HepG2 (cell line): ENCODE measurements around the gene SF3B5. TPM values are rescaled to one million over a fixed set of nuclear protein-coding genes. Genes with fewer than 3 reads are reported as not detected.

ENCODE experiments used
- AGO2 ChIP-seq: fragments of 200-400 bp; formaldehyde crosslinking; optimal IDR thresholded peaks from 2 replicates; pipeline ENCODE3; 2017; ENCODE audit warnings: mild to moderate bottlenecking, low read depth, low read length, moderate library complexity
- ARID2 ChIP-seq: sonication (generic); formaldehyde crosslinking; IDR thresholded peaks from 2 replicates; pipeline ENCODE4 v1.8.1; 2022; ENCODE audit warnings: mild to moderate bottlenecking, missing genetic modification reagents, borderline replicate concordance
- ELF4 ChIP-seq: sonication (generic); formaldehyde crosslinking; IDR thresholded peaks from 2 replicates; pipeline ENCODE4 v1.5.0; 2020; ENCODE audit warnings: missing genetic modification reagents, mild to moderate bottlenecking, moderate library complexity, borderline replicate concordance
- ETV5 ChIP-seq: IDR thresholded peaks from 2 replicates; pipeline ENCODE4 v1.6.1; 2018; ENCODE audit warnings: missing biosample characterization, missing genetic modification reagents, inconsistent platforms, borderline replicate concordance
- HOMEZ ChIP-seq: IDR thresholded peaks from 2 replicates; pipeline ENCODE4 v1.6.1; 2016; ENCODE audit warnings: low read depth
- HOXA3 ChIP-seq: sonication (generic); formaldehyde crosslinking; IDR thresholded peaks from 2 replicates; pipeline ENCODE4 v1.5.0; 2020; ENCODE audit warnings: missing genetic modification reagents
- KMT2A ChIP-seq: sonication (generic); formaldehyde crosslinking; IDR thresholded peaks from 2 replicates; pipeline ENCODE4 v1.4.0; 2020; ENCODE audit warnings: missing genetic modification reagents
- MAZ ChIP-seq, 2 experiments: sonication (generic) in 1 of 2; formaldehyde crosslinking in 1 of 2; IDR thresholded peaks; 2 replicates each; pipeline versions ENCODE4 v1.5.0 to v1.6.1; 2012 to 2020; ENCODE audit warnings: low read depth in 2 of 2, mild to moderate bottlenecking in 2 of 2, borderline replicate concordance in 1 of 2, improper control_type of control experiment in 1 of 2, low read length in 1 of 2, missing genetic modification reagents in 1 of 2, moderate library complexity in 1 of 2
- NFYC ChIP-seq: IDR thresholded peaks from 2 replicates; pipeline ENCODE4 v1.6.1; 2016; ENCODE audit warnings: missing genetic modification reagents, missing compliant biosample characterization
- PAF1 ChIP-seq: IDR thresholded peaks from 2 replicates; pipeline ENCODE4 v1.6.1; 2016; ENCODE audit warnings: missing genetic modification reagents, missing compliant biosample characterization
- SMARCE1 ChIP-seq: fragments of 450-650 bp; IDR thresholded peaks from 2 replicates; pipeline ENCODE4 v1.6.1; 2017; ENCODE audit warnings: borderline replicate concordance
- SP140L ChIP-seq: sonication (generic); formaldehyde crosslinking; IDR thresholded peaks from 2 replicates; pipeline ENCODE4 v1.4.0; 2020; ENCODE audit warnings: missing genetic modification reagents, borderline replicate concordance
- YEATS2 ChIP-seq: sonication (generic); formaldehyde crosslinking; IDR thresholded peaks from 2 replicates; pipeline ENCODE4 v1.4.0; 2020; ENCODE audit warnings: missing genetic modification reagents, borderline replicate concordance
- ZFP36L2 ChIP-seq: sonication (generic); formaldehyde crosslinking; IDR thresholded peaks from 2 replicates; pipeline ENCODE4 v1.4.0; 2020; ENCODE audit warnings: missing genetic modification reagents
- ZNF142 ChIP-seq: sonication (generic); formaldehyde crosslinking; IDR thresholded peaks from 2 replicates; pipeline ENCODE4 v1.4.0; 2020; ENCODE audit warnings: missing genetic modification reagents
- ZNF543 ChIP-seq: sonication (generic); formaldehyde crosslinking; IDR thresholded peaks from 2 replicates; pipeline ENCODE4 v1.4.0; 2020; ENCODE audit warnings: mild to moderate bottlenecking, missing genetic modification reagents
- ZNF629 ChIP-seq: sonication (generic); formaldehyde crosslinking; conservative IDR thresholded peaks from 2 replicates; pipeline ENCODE4 v1.5.0; 2020; ENCODE audit warnings: missing genetic modification reagents
- ZNF709 ChIP-seq: sonication (generic); formaldehyde crosslinking; IDR thresholded peaks from 2 replicates; pipeline ENCODE4 v1.5.0; 2020; ENCODE audit warnings: mild to moderate bottlenecking, missing genetic modification reagents
- ZNF761 ChIP-seq: sonication (generic); formaldehyde crosslinking; conservative IDR thresholded peaks from 2 replicates; pipeline ENCODE4 v1.4.0; 2020; ENCODE audit warnings: mild to moderate bottlenecking, missing genetic modification reagents
- ZNF770 ChIP-seq: sonication (generic); formaldehyde crosslinking; IDR thresholded peaks from 2 replicates; pipeline ENCODE4 v1.5.0; 2020; ENCODE audit warnings: mild to moderate bottlenecking, missing genetic modification reagents
- polyA plus RNA-seq, 8 experiments: library from polyadenylated mRNA; depleted of rRNA in 3 of 8; stranded (reverse) in 7 of 8; unstranded in 1 of 8; fragments of >200 nt; fragmentation: Illumina TruSeq in 4 of 8; extraction: Trizol in 4 of 8; gene quantifications; 2 replicates each; pipeline versions ENCODE4 v1.2.1 to v1.2.3, GENCODE V29; 2011 to 2016; ENCODE audit warnings: low read depth in 4 of 8, missing spikeins in 1 of 8, mixed read lengths in 1 of 8; ENCODE audit not compliant: insufficient read depth in 1 of 8
- total RNA-seq, 5 experiments: library from RNA; depleted of rRNA; stranded (reverse); fragments of >200 nt; fragmentation: Illumina TruSeq; extraction: Trizol; gene quantifications; 2 replicates each; pipeline ENCODE4 v1.2.3, GENCODE V29; 2016; ENCODE audit warnings: low read depth in 1 of 5

SF3B5 gene
- total and polyA plus RNA-seq, 2 of the 13 experiments (the other 11 are each of a cell fraction or from before 2014, with no cell fraction given), result 263 to 292 TPM

GRCh38 chr6:144095134-144096002 lies at the start of gene SF3B5 (continued):
- TF ChIP-seq ZNF770 (CRISPR knock-in tag) (peak; percentile 60; the same call in 1 of the 2 replicates), KMT2A (peak; percentile 99), PAF1 (CRISPR knock-in tag) (no peak), ARID2 (no peak), ZNF761 (CRISPR knock-in tag) (peak; percentile 79), HOMEZ (CRISPR knock-in tag) (peak; percentile 86; the same call in 1 of the 2 replicates), MAZ (IDR thresholded peaks at IDR 0.05; ENCODE audit: borderline replicate concordance, low read depth, low read length) (peak; percentile 98), MAZ (CRISPR knock-in tag; IDR thresholded peaks at IDR 0.05; ENCODE audit: low read depth) (peak; percentile 93), NFYC (CRISPR knock-in tag) (peak; percentile 100), ELF4 (CRISPR knock-in tag) (peak; percentile 100), ETV5 (CRISPR knock-in tag) (peak; percentile 87), SP140L (CRISPR knock-in tag) (no peak; the same call in 1 of the 2 replicates), ZNF709 (CRISPR knock-in tag) (peak; percentile 92), ZNF629 (CRISPR knock-in tag) (no peak), ZFP36L2 (no peak), ZNF543 (peak; percentile 90), SMARCE1 (no peak), HOXA3 (CRISPR knock-in tag) (peak; percentile 100), ZNF142 (CRISPR knock-in tag) (peak; percentile 18; the same call in 1 of the 2 replicates), AGO2 (peak; percentile 35), YEATS2 (peak; percentile 96; the same call in 1 of the 2 replicates)
